ENCODE data around the gene CCDC141. TPM values are rescaled to one million over a fixed set of nuclear protein-coding genes. Genes with fewer than 3 reads are reported as not detected.

CCDC141 gene
- total RNA-seq, 1 experiment from 2014 or later = 0.30 TPM

GRCh38 chr2:178884440-178884839 is 165.5 kb downstream of the CCDC141 start:
- Histone ChIP-seq H3K4me2 (ENCODE audit: low read length) (no peak overlapping the region), H3K27me3 (ENCODE audit: insufficient read depth, low read length) (no peaks in the 10 kb centered on the region), H3K9me3 (ENCODE audit: control insufficient read depth in 1 of 2, insufficient read depth in 1 of 2, low read depth in 1 of 2, low read length in 2 of 2) (no peaks in the 10 kb centered on the region), H3K9ac (ENCODE audit: low read length) (no peak overlapping the region), H3K4me3 (replicated peaks in 1 of 2; ENCODE audit: low read depth in 1 of 2, low read length in 2 of 2) (no peak overlapping the region), H3K9me2 (ENCODE audit: insufficient read depth) (no peaks in the 10 kb centered on the region), H2AFZ (ENCODE audit: low read depth, low read length, poor library complexity, severe bottlenecking) (no peak overlapping the region), H4K20me1 (ENCODE audit: insufficient read depth) (no peaks in the 10 kb centered on the region), H3K4me1 (ENCODE audit: control insufficient read depth in 1 of 2, insufficient read depth in 2 of 2, low read length in 2 of 2) (no peaks in the 10 kb centered on the region), H3K27ac (ENCODE audit: low read depth, low read length) (no peak overlapping the region), H3K36me3 (ENCODE audit: control insufficient read depth in 1 of 2, insufficient read depth in 2 of 2, low read length in 2 of 2) (no peaks in the 10 kb centered on the region), H3K79me2 (ENCODE audit: insufficient read depth, low read length) (no peaks in the 10 kb centered on the region)
- DNase-seq (ENCODE audit: low read depth, low spot score) (no peak), ATAC-seq (no peak)
- BruUV-seq (replicated peaks) = no TSS peak
- TF ChIP-seq ZFX (IDR thresholded peaks at IDR 0.05) (no peak), ATF3 (IDR thresholded peaks at IDR 0.05) (no peak), SRF (IDR thresholded peaks at IDR 0.05; ENCODE audit: low read depth) (no peak), ELF1 (IDR thresholded peaks at IDR 0.05; ENCODE audit: borderline replicate concordance, low read depth) (no peak), TCF7L2 (IDR thresholded peaks at IDR 0.05; ENCODE audit: borderline replicate concordance, extremely low read depth, insufficient read depth, insufficient read length) (no peak), JUND (IDR thresholded peaks at IDR 0.05) (no peak), ZNF274 (IDR thresholded peaks at IDR 0.05; ENCODE audit: low read depth, low read length) (no peak), MAX (IDR thresholded peaks at IDR 0.05) (no peak), EGR1 (IDR thresholded peaks at IDR 0.05; ENCODE audit: low read depth) (no peak), CEBPB (IDR thresholded peaks at IDR 0.05; ENCODE audit: low read depth) (no peak), SIN3A (IDR thresholded peaks at IDR 0.05; ENCODE audit: low read depth) (no peak), RAD21 (IDR thresholded peaks at IDR 0.05; ENCODE audit: low read depth) (no peak), POLR2A (IDR thresholded peaks at IDR 0.05; ENCODE audit: borderline replicate concordance, extremely low read depth, insufficient read depth, insufficient read length) (no peak), EZH2 (IDR thresholded peaks at IDR 0.05) (no peak), POLR2AphosphoS5 (IDR thresholded peaks at IDR 0.05; ENCODE audit: low read depth, low read length) (no peak)
- CTCF ChIA-PET = no interaction called here
- RAD21 ChIA-PET (ENCODE audit: low non-redundant PET in 1 of 2, low total read pairs in 2 of 2, uncharacterized antibody in 2 of 2, unreplicated experiment in 2 of 2) = no interaction called here
- intact Hi-C loops (cut with micrococcal nuclease) = no loop called here
- POLR2A ChIA-PET = no interaction called here

Measured in HCT116 (cell line).